Measurements from ENCODE around the gene LRPAP1.

LRPAP1 gene

DNA sequence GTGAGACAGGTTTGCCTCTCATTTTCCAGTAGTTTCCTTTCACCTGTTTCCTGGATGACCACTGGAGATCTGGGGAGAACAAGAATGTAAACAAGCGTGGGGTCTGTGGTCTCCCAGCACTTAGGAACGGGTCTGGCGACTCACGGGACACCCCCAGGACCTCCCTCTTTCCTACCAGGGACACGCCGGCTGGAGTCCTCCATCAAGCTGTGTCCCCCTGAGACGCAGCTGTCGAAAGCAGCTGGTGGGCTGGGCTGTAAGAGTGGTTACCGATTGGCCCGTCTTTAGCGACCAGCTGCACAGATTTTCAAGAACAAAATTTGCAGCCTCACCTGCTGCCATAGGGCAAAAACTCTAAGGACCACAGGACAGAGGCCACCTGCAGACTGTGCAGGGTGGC lies 11.9 kb downstream of the LRPAP1 start:
- Histone ChIP-seq H3K27ac (no peak overlapping the region), H3K36me3 (replicated peaks) (peaks cover 54% of the 10 kb centered on the region), H3K4me3 (ENCODE audit: low read depth, low read length) (no peak overlapping the region), H3K27me3 (replicated peaks) (no peaks in the 10 kb centered on the region)
- TF ChIP-seq, protein P1, sequence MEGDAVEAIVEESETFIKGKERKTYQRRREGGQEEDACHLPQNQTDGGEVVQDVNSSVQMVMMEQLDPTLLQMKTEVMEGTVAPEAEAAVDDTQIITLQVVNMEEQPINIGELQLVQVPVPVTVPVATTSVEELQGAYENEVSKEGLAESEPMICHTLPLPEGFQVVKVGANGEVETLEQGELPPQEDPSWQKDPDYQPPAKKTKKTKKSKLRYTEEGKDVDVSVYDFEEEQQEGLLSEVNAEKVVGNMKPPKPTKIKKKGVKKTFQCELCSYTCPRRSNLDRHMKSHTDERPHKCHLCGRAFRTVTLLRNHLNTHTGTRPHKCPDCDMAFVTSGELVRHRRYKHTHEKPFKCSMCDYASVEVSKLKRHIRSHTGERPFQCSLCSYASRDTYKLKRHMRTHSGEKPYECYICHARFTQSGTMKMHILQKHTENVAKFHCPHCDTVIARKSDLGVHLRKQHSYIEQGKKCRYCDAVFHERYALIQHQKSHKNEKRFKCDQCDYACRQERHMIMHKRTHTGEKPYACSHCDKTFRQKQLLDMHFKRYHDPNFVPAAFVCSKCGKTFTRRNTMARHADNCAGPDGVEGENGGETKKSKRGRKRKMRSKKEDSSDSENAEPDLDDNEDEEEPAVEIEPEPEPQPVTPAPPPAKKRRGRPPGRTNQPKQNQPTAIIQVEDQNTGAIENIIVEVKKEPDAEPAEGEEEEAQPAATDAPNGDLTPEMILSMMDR (IDR thresholded peaks at IDR 0.05; ENCODE audit: low read depth, low read length, missing control alignments) = no peak
- DNase-seq = no peak
- in situ Hi-C loops (cut with HindIII; ENCODE audit: low pct_ligation_motif_present, low sequenced_read_pairs) = no loop called here

DNA sequence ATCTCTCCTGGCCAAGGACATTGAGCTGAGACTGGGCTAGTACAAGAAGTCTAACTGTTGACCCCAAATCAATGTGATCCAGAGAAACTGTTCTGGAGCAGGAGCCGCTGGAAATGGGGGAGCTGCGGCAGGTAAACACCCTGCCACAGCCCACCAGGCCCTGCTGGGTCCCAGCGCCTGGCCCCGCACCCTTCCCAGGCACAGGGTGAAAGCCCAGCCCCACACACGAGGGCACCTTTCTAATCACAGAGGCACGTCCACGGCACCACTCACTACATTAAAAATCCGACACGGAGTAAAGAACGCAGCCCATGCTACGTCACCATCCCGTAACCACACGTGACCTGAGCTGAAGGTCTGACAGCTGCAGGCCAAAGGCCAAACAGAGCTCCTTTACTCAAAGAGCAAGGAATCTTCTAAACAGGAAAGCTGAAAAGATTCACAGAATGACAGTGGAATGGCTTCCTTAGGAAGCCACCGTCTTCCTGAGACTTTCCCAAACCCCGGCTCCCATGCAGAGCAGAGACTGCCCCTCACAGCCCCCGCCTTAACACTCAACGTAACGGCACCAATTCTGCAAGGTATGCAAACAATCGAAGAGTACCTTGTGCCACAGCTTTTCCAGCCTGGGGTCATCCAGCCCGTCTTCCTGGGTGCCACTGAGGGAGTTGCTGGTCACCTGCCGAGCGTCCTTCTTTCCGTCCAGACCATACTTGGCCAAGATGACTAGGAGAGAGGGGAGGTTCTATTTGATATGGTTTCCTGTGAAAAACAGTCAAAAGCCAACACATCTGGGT lies 12.6 kb downstream of the LRPAP1 start:
- DNase-seq = no peak
- in situ Hi-C loops (cut with HindIII; ENCODE audit: low pct_ligation_motif_present, low sequenced_read_pairs) = no loop called here
- Histone ChIP-seq H3K27ac (no peak overlapping the region), H3K36me3 (replicated peaks) (peaks cover 56% of the 10 kb centered on the region), H3K4me3 (ENCODE audit: low read depth, low read length) (no peak overlapping the region), H3K27me3 (replicated peaks) (no peaks in the 10 kb centered on the region)
- TF ChIP-seq, protein P1 (IDR thresholded peaks at IDR 0.05; ENCODE audit: low read depth, low read length, missing control alignments) = no peak

DNA sequence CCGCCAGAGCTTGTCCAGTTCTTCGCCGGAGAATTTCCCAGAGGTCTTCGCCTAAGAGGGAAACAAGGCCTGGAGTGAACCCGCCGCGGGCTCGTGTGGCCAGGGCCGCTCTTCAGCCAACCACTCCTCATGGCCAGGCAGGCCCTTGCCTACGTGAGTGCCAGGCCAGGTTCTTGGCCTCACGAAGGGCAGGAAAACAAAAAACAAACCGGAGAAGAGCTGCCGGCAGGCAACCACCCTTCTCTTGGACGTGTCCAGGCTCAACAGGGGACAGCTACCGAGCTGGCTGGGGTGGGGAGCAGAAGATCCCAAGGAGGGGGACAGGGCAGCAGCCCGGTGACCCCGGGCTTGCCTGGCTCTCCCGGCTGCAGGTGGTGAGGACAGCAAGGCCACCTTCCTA lies 13.3 kb downstream of the LRPAP1 start:
- DNase-seq = no peak
- Histone ChIP-seq H3K27me3 (replicated peaks) (no peaks in the 10 kb centered on the region), H3K4me3 (ENCODE audit: low read depth, low read length) (no peak overlapping the region), H3K36me3 (replicated peaks) (peaks cover 54% of the 10 kb centered on the region), H3K27ac (no peak overlapping the region)
- in situ Hi-C loops (cut with HindIII; ENCODE audit: low pct_ligation_motif_present, low sequenced_read_pairs) = no loop called here
- TF ChIP-seq, protein P1 (IDR thresholded peaks at IDR 0.05; ENCODE audit: low read depth, low read length, missing control alignments) = no peak

DNA sequence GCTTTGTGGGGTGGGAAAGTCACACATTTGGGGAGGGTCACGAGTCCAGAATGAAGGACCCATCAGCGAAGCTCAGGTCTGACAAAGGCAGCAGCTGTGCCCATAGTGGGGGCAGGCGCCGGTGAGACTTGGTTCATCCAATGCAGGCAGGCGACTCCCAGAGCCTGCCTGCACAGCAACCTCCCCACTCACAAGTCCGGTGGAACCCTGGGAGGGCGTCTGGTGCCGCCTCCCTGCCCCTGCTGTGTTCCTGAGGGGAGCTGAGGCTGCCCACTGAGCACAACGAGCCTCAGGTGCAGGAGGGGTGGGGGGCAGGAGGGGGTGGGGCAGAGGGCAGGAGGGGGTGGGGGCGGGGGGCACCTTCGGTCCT lies 13.7 kb downstream of the LRPAP1 start:
- no peak overlapping the region for H3K27ac ChIP-seq

DNA sequence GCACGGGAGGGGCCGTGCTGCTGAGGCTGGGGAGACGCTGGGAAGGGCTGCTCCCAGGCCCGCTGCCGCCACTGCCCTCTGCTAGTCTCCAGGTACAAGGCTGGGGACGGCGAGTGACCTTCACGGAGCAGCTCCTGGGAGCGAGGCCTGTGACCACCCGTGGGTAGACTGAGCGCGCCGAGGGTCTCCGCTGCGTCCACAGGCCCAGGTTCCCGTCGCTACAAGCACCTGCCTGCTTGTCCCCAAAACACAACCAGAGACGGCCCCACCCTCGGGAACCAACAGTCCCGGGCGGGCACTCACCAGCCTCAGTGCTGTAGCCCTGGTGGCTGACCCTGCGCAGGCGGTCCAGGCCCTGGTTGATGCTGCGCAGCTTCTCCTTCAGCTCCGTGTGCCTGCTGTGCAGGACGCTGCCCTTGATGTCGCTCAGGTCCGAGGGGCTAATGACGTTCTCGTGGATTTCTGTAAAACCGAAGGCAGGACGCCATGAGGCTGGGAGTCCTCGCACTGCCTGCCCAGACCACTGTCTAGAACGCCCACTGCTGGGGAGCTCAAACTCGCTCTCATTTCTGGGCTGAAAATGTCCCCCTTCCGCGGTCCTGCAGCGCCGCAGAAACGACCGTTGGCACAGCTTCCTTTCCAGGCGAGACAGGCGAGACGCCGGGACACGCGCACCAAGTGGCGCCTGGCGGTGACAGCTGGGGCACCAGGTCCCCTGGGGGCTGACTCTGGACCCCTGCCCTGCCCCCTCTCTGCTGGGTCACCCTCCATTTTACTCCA lies 14.3 kb downstream of the LRPAP1 start:
- H3K27me3 ChIP-seq (replicated peaks) = no peaks in the 10 kb centered on the region
- H3K27ac ChIP-seq = no peak overlapping the region
- H3K36me3 ChIP-seq (replicated peaks) = peaks cover 61% of the 10 kb centered on the region
- in situ Hi-C loops (cut with HindIII; ENCODE audit: low pct_ligation_motif_present, low sequenced_read_pairs) = no loop called here
- no peak overlapping the region for H3K4me3 ChIP-seq (ENCODE audit: low read depth, low read length)
- DNase-seq = no peak
- TF ChIP-seq, protein P1 (IDR thresholded peaks at IDR 0.05; ENCODE audit: low read depth, low read length, missing control alignments) = no peak

More for the DNA sequence above, 13.7 kb downstream of the LRPAP1 start:
- peaks cover 58% of the 10 kb centered on the region for H3K36me3 ChIP-seq (replicated peaks)
- in situ Hi-C loops (cut with HindIII; ENCODE audit: low pct_ligation_motif_present, low sequenced_read_pairs) = no loop called here
- H3K4me3 ChIP-seq (ENCODE audit: low read depth, low read length) = no peak overlapping the region
- no peak for DNase-seq
- TF ChIP-seq, protein P1 (IDR thresholded peaks at IDR 0.05; ENCODE audit: low read depth, low read length, missing control alignments) = no peak
- H3K27me3 ChIP-seq (replicated peaks) = no peaks in the 10 kb centered on the region
